ENCODE measurements around the gene AGMO. TPM values are rescaled to one million over a fixed set of nuclear protein-coding genes. Genes with fewer than 3 reads are reported as not detected.

Gene AGMO
- total and polyA plus RNA-seq, 12 donors, result 0.05 to 0.34 (median 0.15) TPM; not detected in 7

DNA sequence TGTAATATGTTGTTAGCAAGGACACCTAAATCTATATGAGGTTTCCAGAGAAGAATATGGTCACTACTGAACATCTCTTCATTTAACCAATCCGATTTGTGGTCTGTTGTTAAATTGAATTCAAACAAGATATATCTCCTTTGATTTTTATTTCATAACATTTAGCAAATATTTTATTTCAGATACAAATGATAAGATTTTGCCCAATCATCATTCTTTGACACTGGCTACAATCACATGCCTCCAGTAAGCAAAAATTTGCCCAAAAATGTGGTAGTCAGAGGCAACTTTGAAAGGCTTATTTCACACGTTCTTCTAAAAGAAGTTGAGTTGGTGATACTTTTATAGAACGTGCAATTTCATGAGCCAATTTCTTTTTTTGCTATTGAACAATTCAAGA lies 44.7 kb upstream of the AGMO start:
- no peaks in the 10 kb centered on the region for H3K36me3 ChIP-seq (replicated peaks in 1 of 2)
- intact Hi-C loops (cut with DNase I), result no loop called here
- WGBS, 4 donors, result 61 to 73% (median 65%) methylated on average over 3 of the region's 3 CpGs
- H3K27ac ChIP-seq, result no peak overlapping the region
- DNase-seq, result no peak
- TF ChIP-seq, protein P1, sequence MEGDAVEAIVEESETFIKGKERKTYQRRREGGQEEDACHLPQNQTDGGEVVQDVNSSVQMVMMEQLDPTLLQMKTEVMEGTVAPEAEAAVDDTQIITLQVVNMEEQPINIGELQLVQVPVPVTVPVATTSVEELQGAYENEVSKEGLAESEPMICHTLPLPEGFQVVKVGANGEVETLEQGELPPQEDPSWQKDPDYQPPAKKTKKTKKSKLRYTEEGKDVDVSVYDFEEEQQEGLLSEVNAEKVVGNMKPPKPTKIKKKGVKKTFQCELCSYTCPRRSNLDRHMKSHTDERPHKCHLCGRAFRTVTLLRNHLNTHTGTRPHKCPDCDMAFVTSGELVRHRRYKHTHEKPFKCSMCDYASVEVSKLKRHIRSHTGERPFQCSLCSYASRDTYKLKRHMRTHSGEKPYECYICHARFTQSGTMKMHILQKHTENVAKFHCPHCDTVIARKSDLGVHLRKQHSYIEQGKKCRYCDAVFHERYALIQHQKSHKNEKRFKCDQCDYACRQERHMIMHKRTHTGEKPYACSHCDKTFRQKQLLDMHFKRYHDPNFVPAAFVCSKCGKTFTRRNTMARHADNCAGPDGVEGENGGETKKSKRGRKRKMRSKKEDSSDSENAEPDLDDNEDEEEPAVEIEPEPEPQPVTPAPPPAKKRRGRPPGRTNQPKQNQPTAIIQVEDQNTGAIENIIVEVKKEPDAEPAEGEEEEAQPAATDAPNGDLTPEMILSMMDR (IDR thresholded peaks at IDR 0.05), result no peak
- no peak for TF ChIP-seq POLR2A (IDR thresholded peaks at IDR 0.05)
- no peak overlapping the region for H3K4me3 ChIP-seq
- no peaks in the 10 kb centered on the region for H3K27me3 ChIP-seq
- H3K9me3 ChIP-seq (replicated peaks in 1 of 3), result no peaks in the 10 kb centered on the region
- H3K4me1 ChIP-seq (replicated peaks in 1 of 2), result no peaks in the 10 kb centered on the region

DNA sequence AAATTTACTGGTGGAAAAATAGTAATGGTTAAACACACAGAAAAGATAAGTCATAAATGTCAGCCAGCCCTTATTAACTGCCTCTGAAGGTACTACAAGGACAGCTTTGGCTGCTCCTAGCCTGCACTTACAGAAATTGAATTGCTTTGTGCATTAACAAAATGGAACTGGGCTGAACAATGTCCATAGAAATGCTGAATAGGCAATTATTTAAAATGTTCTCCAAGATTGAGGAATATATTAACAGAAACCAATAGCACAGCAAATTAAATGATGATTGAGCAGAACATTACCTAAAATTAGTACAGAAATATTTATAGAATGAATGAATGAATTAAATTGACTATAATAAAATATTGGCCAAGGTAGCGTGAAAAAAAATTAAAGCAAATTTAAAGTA lies 42.4 kb upstream of the AGMO start:
- no peak for DNase-seq
- Histone ChIP-seq H3K27ac (no peak overlapping the region), H3K9me3 (replicated peaks in 1 of 3) (no peaks in the 10 kb centered on the region), H3K36me3 (replicated peaks in 1 of 2) (no peaks in the 10 kb centered on the region), H3K4me3 (no peak overlapping the region), H3K27me3 (no peaks in the 10 kb centered on the region), H3K4me1 (replicated peaks in 1 of 2) (no peaks in the 10 kb centered on the region)
- intact Hi-C loops (cut with DNase I), result no loop called here
- 91 to 99% (median 96%) methylated on average over 1 of the region's 1 CpG for WGBS, 4 donors
- TF ChIP-seq, protein P1 (IDR thresholded peaks at IDR 0.05), result no peak
- no peak for TF ChIP-seq POLR2A (IDR thresholded peaks at IDR 0.05)

DNA sequence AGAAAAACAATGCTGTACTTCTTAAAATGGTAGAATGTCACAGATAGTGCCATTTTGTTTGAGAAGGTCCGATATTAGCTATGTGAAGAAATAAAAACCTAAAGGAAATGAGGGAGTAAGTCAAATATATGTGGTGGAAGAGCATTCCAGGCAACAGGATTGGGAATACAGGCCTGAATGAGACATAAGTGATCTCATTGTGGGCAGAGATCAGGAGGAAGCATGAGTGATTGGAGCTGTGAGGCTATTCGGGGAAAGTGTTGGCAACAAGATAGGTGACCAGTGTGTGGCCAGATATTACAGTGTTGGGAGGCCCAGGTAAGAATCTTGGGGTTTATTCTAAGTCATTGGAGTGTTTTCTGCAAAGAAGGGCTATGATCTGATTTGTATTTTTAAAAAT lies 41.3 kb upstream of the AGMO start:
- no peaks in the 10 kb centered on the region for H3K9me3 ChIP-seq (replicated peaks in 1 of 3)
- intact Hi-C loops (cut with DNase I), result no loop called here
- 61 to 78% (median 63%) methylated on average over 2 of the region's 2 CpGs for WGBS, 4 donors
- no peak for DNase-seq
- H3K27ac ChIP-seq, result no peak overlapping the region
- no peak overlapping the region for H3K4me3 ChIP-seq
- no peaks in the 10 kb centered on the region for H3K36me3 ChIP-seq (replicated peaks in 1 of 2)
- TF ChIP-seq POLR2A (IDR thresholded peaks at IDR 0.05), result no peak
- TF ChIP-seq, protein P1 (IDR thresholded peaks at IDR 0.05), result no peak
- no peaks in the 10 kb centered on the region for H3K27me3 ChIP-seq
- no peaks in the 10 kb centered on the region for H3K4me1 ChIP-seq (replicated peaks in 1 of 2)

DNA sequence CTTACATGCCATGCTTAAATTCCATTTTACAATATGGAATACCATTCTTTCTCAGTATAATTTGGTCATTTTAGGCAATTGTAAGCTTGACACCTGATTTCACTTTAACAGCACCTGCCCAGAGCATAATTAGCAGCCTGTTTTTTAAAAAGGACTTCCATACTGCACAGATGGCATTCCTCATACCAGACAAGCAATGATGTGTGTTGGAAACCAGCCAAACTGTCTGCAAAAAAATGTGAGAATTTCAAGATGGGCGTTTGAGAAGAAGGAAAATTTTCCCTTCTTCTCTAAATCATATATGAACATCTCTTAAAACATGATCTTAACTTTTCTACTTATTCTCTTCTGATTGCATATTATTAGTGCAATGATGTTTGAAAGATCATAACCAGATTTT lies 40.4 kb upstream of the AGMO start:
- Histone ChIP-seq H3K36me3 (replicated peaks in 1 of 2) (no peaks in the 10 kb centered on the region), H3K27ac (no peak overlapping the region), H3K4me3 (no peak overlapping the region), H3K27me3 (no peaks in the 10 kb centered on the region), H3K9me3 (replicated peaks in 1 of 3) (no peaks in the 10 kb centered on the region), H3K4me1 (replicated peaks in 1 of 2) (no peaks in the 10 kb centered on the region)
- intact Hi-C loops (cut with DNase I), result no loop called here
- TF ChIP-seq POLR2A (IDR thresholded peaks at IDR 0.05), result no peak
- TF ChIP-seq, protein P1 (IDR thresholded peaks at IDR 0.05), result no peak
- WGBS, 4 donors, result 17 to 43% (median 34%) methylated on average over 1 of the region's 1 CpG
- no peak for DNase-seq
